ENCODE results near the gene APOL6. TPM values are rescaled to one million over a fixed set of nuclear protein-coding genes. Genes with fewer than 3 reads are reported as not detected.
"Not testable (repeated sequence)": the region's sequence is repeated elsewhere in the genome, so short reads cannot be mapped to it uniquely, and the experiment has no call there.

APOL6 gene
- total RNA-seq, 4 donors from 2014 or later, result 3.1 to 8.3 (median 5.1) TPM

- Histone ChIP-seq H3K4me3 (no peak overlapping the region), H3K36me3 (no peaks in the 10 kb centered on the region), H3K9me3 (no peaks in the 10 kb centered on the region), H3K27me3 (no peaks in the 10 kb centered on the region), H3K27ac (peak overlapping the region; percentile 22), H3K4me1 (peaks cover 17% of the 10 kb centered on the region)
- WGBS, result 72% methylated on average over 6 of the region's 6 CpGs
- DNase-seq (ENCODE audit: low spot score in 2 of 2), result no peak
- TF ChIP-seq EP300 (IDR thresholded peaks at IDR 0.05) (no peak), POLR2A (IDR thresholded peaks at IDR 0.05) (no peak), CTCF (IDR thresholded peaks at IDR 0.05) (no peak), POLR2AphosphoS5 (IDR thresholded peaks at IDR 0.05) (no peak)
These were observed 26.8 kb upstream of the APOL6 start for GRCh38 chr22:35621451-35621850.

- no peak overlapping the region for H3K4me3 ChIP-seq
- peak; percentile 80 to 82 for DNase-seq (ENCODE audit: low spot score in 2 of 2)
These were observed 25.9 kb upstream of the APOL6 start for GRCh38 chr22:35622191-35622913.

GRCh38 chr22:35623885-35624284 lies 24.4 kb upstream of the APOL6 start:
- H3K27me3 ChIP-seq; H3K36me3 ChIP-seq; H3K27ac ChIP-seq; DNase-seq (ENCODE audit: low spot score in 2 of 2); H3K4me3 ChIP-seq; H3K9me3 ChIP-seq: not testable (repeated sequence)
- WGBS, result 90% methylated on average over 5 of the region's 5 CpGs
- peaks cover 27% of the 10 kb centered on the region for H3K4me1 ChIP-seq

More at GRCh38 chr22:35622191-35622913, 25.9 kb upstream of the APOL6 start:
- Histone ChIP-seq H3K36me3 (no peaks in the 10 kb centered on the region), H3K9me3 (no peaks in the 10 kb centered on the region), H3K27me3 (no peaks in the 10 kb centered on the region), H3K4me1 (peaks cover 21% of the 10 kb centered on the region), H3K27ac (peak overlapping the region; percentile 9)
- WGBS, result 49% methylated on average over 5 of the region's 9 CpGs
- no peak for TF ChIP-seq EP300 (IDR thresholded peaks at IDR 0.05)
- no peak for TF ChIP-seq CTCF (IDR thresholded peaks at IDR 0.05)
- no peak for TF ChIP-seq POLR2AphosphoS5 (IDR thresholded peaks at IDR 0.05)
- no peak for TF ChIP-seq POLR2A (IDR thresholded peaks at IDR 0.05)

GRCh38 chr22:35624547-35624946 lies 23.7 kb upstream of the APOL6 start:
- TF ChIP-seq CTCF (IDR thresholded peaks at IDR 0.05) (no peak), POLR2A (IDR thresholded peaks at IDR 0.05) (no peak), EP300 (IDR thresholded peaks at IDR 0.05) (no peak), POLR2AphosphoS5 (IDR thresholded peaks at IDR 0.05) (no peak)
- WGBS, result 90% methylated on average over 6 of the region's 6 CpGs
- H3K4me1 ChIP-seq, result peaks cover 30% of the 10 kb centered on the region
- no peaks in the 10 kb centered on the region for H3K36me3 ChIP-seq
- no peak for DNase-seq (ENCODE audit: low spot score in 2 of 2)
- no peak overlapping the region for H3K27ac ChIP-seq
- no peak overlapping the region for H3K4me3 ChIP-seq
- no peaks in the 10 kb centered on the region for H3K27me3 ChIP-seq
- no peaks in the 10 kb centered on the region for H3K9me3 ChIP-seq

GRCh38 chr22:35625763-35626432 lies 22.3 kb upstream of the APOL6 start:
- Histone ChIP-seq H3K36me3 (no peaks in the 10 kb centered on the region), H3K27me3 (no peaks in the 10 kb centered on the region), H3K9me3 (no peaks in the 10 kb centered on the region), H3K27ac (no peak overlapping the region), H3K4me3 (no peak overlapping the region), H3K4me1 (peaks cover 34% of the 10 kb centered on the region)
- no peak for DNase-seq (ENCODE audit: low spot score in 2 of 2)
- 67% methylated on average over 10 of the region's 10 CpGs for WGBS
- no peak for TF ChIP-seq CTCF (IDR thresholded peaks at IDR 0.05)
- no peak for TF ChIP-seq EP300 (IDR thresholded peaks at IDR 0.05)
- no peak for TF ChIP-seq POLR2AphosphoS5 (IDR thresholded peaks at IDR 0.05)
- TF ChIP-seq POLR2A (IDR thresholded peaks at IDR 0.05), result no peak

All from suprapubic skin (tissue), 4 donors.